A549 (cell line): ENCODE results near the gene SMIM10L2A. TPM values are rescaled to one million over a fixed set of nuclear protein-coding genes. Genes with fewer than 3 reads are reported as not detected.

Source experiments
- ATAC-seq, 2 experiments: fragments of 200-7000 bp in 1 of 2; fragments of >200 bp in 1 of 2; cut with Nextera tagmentation in 1 of 2; cut with Tn5 transposase in 1 of 2; 3 replicates each; pipeline versions ENCODE4 v1.8.0 to v1.9.1; 2018 to 2020; ENCODE audit warnings: mild to moderate bottlenecking in 1 of 2, moderate library complexity in 1 of 2
- CTCF ChIA-PET: fragments of 300-600 bp; sonication (Branson Sonifier 250); formaldehyde crosslinking; extraction: SDS; loops from one replicate; lab custom pipeline; 2021; ENCODE audit warnings: antibody characterized with exemption, inconsistent platforms; lab: Yijun Ruan, JAX
- POLR2A ChIA-PET: fragments of 350-600 bp; formaldehyde crosslinking; extraction: SDS; loops from one replicate; lab custom pipeline; 2021; ENCODE audit warnings: antibody characterized with exemption, inconsistent platforms; lab: Yijun Ruan, JAX
- DNase-seq, 2 experiments: peaks; one replicate each; pipeline versions ENCODE4 v3.0.0 to v3.0.0-alpha.2; 2011 to 2016; ENCODE audit warnings: low read depth in 1 of 2, low spot score in 1 of 2
- FAIRE-seq: peaks from 2 replicates; lab custom pipeline; 2011; peaks lifted over from hg19 to GRCh38; lab: Jason Lieb, UNC
- H3K27ac ChIP-seq, 2 experiments: fragments of >200 bp; sonication (Bioruptor Twin); formaldehyde crosslinking; 3 replicates each; pipeline ENCODE4 v1.5.1; 2016 to 2017
- H3K4me1 ChIP-seq: fragments of >200 bp; sonication (Bioruptor Twin); formaldehyde crosslinking; 3 replicates; pipeline ENCODE4 v1.6.1; 2016
- H3K4me2 ChIP-seq: fragments of >200 bp; sonication (Bioruptor Twin); formaldehyde crosslinking; 3 replicates; pipeline ENCODE4 v1.6.1; 2016
- H3K4me3 ChIP-seq: fragments of >200 bp; sonication (Bioruptor Twin); formaldehyde crosslinking; 3 replicates; pipeline ENCODE4 v1.5.1; 2016
- H3K9me3 ChIP-seq: fragments of >200 bp; sonication (Bioruptor Twin); formaldehyde crosslinking; 3 replicates; pipeline ENCODE4 v1.6.1; 2016
- CHD4 ChIP-seq: fragments of 200-600 bp; sonication (generic); IDR thresholded peaks from 2 replicates; pipeline ENCODE4 v1.6.1; 2016; ENCODE audit warnings: antibody characterized with exemption, mild to moderate bottlenecking, borderline replicate concordance
- EHF ChIP-seq: fragments of 250-450 bp; sonication (Bioruptor Pico); IDR thresholded peaks from 2 replicates; pipeline ENCODE4 v1.5.0; 2020; ENCODE audit warnings: mild to moderate bottlenecking
- EP300 ChIP-seq, 2 experiments: fragments of >200 bp; sonication (Bioruptor Twin); formaldehyde crosslinking; IDR thresholded peaks; 2 replicates in 1 of 2; 3 replicates in 1 of 2; pipeline ENCODE4 v1.6.1; 2016 to 2017
- FOSL2 ChIP-seq, 2 experiments: fragments of 450-650 bp in 1 of 2; fragments of >200 bp in 1 of 2; sonication (Bioruptor Twin) in 1 of 2; formaldehyde crosslinking; IDR thresholded peaks; 2 replicates each; pipeline versions ENCODE4 v1.5.0 to v1.6.1; 2016 to 2020; ENCODE audit warnings: mild to moderate bottlenecking in 1 of 2, moderate library complexity in 1 of 2
- HDAC2 ChIP-seq: fragments of 200-600 bp; sonication (generic); IDR thresholded peaks from 2 replicates; pipeline ENCODE4 v1.6.1; 2016
- HEYL ChIP-seq: fragments of 250-450 bp; sonication (Bioruptor Pico); IDR thresholded peaks from 2 replicates; pipeline ENCODE4 v1.8.0; 2021; ENCODE audit warnings: mild to moderate bottlenecking, moderate library complexity
- HOXB13 ChIP-seq: fragments of 250-450 bp; sonication (Bioruptor Pico); IDR thresholded peaks from 2 replicates; pipeline ENCODE4 v1.5.0; 2020; ENCODE audit warnings: low read depth, mild to moderate bottlenecking, moderate library complexity
- KDM5A ChIP-seq: fragments of 200-600 bp; sonication (generic); IDR thresholded peaks from 2 replicates; pipeline ENCODE4 v1.6.1; 2016; ENCODE audit warnings: antibody characterized with exemption, mild to moderate bottlenecking
- MAFK ChIP-seq: fragments of 450-650 bp; IDR thresholded peaks from 2 replicates; pipeline ENCODE4 v1.6.1; 2014; ENCODE audit not compliant: partially characterized antibody
- MAZ ChIP-seq: fragments of 150-350 bp; IDR thresholded peaks from 2 replicates; pipeline ENCODE4 v1.6.1; 2014; ENCODE audit warnings: antibody characterized with exemption, low read depth, low read length, borderline replicate concordance
- NFE2L2 ChIP-seq: fragments of 150-350 bp; conservative IDR thresholded peaks from 2 replicates; pipeline ENCODE4 v1.6.1; 2014; ENCODE audit warnings: low read length
- NPAS2 ChIP-seq: fragments of 250-450 bp; sonication (Bioruptor Pico); IDR thresholded peaks from 2 replicates; pipeline ENCODE4 v1.8.0; 2022; ENCODE audit warnings: mild to moderate bottlenecking, moderate library complexity, borderline replicate concordance
- NR3C1 ChIP-seq: fragments of >200 bp; sonication (Bioruptor Twin); formaldehyde crosslinking; IDR thresholded peaks from 3 replicates; pipeline ENCODE4 v1.6.1; 2017
- POLR2A ChIP-seq: IDR thresholded peaks from 2 replicates; pipeline ENCODE4 v1.6.1; 2012; ENCODE audit warnings: mild to moderate bottlenecking, low read length
- RAD21 ChIP-seq, 2 experiments: fragments of >200 bp in 1 of 2; sonication (Bioruptor Twin) in 1 of 2; formaldehyde crosslinking in 1 of 2; IDR thresholded peaks in 1 of 2; conservative IDR thresholded peaks in 1 of 2; 2 replicates in 1 of 2; 3 replicates in 1 of 2; pipeline ENCODE4 v1.6.1; 2012 to 2018; ENCODE audit warnings: inconsistent platforms in 1 of 2
- WGBS: methylation state at CpG from one replicate; pipeline ENCODE4 v1.1.6; 2017; ENCODE audit errors: missing lambda C conversion rate; 5-methylcytosine and 5-hydroxymethylcytosine counted together
- polyA plus RNA-seq, 4 experiments: library from polyadenylated mRNA; depleted of rRNA in 3 of 4; stranded (reverse); fragments of >200 nt; fragmentation: RNase III in 1 of 4; extraction: RNeasy Plus Mini Kit Qiagen cat#74134 plus additional on column Dnase treatment in 1 of 4; gene quantifications; 2 replicates in 3 of 4; 3 replicates in 1 of 4; pipeline ENCODE4 v1.2.3, GENCODE V29; 2011 to 2017
- TF ChIP-seq, protein P1 (sequence below): fragments of >200 bp; sonication (Bioruptor Twin); formaldehyde crosslinking; IDR thresholded peaks from 3 replicates; pipeline ENCODE4 v1.5.1; 2016
- TF ChIP-seq, protein P2 (sequence below): IDR thresholded peaks from 2 replicates; pipeline ENCODE4 v1.6.1; 2012; ENCODE audit warnings: low read depth, borderline replicate concordance
- TF ChIP-seq, protein P3 (sequence below): fragments of 200-600 bp; sonication (generic); IDR thresholded peaks from 2 replicates; pipeline ENCODE4 v1.6.1; 2016; ENCODE audit warnings: antibody characterized with exemption, mild to moderate bottlenecking, moderate library complexity
- TF ChIP-seq, protein P4 (sequence below): fragments of >200 bp; sonication (Bioruptor Twin); formaldehyde crosslinking; IDR thresholded peaks from 3 replicates; pipeline ENCODE4 v1.6.1; 2016

SMIM10L2A gene
- polyA plus RNA-seq, 2 of the 4 experiments (the other 2 are of a cell fraction) = 0.37 to 0.59 TPM

DNA sequence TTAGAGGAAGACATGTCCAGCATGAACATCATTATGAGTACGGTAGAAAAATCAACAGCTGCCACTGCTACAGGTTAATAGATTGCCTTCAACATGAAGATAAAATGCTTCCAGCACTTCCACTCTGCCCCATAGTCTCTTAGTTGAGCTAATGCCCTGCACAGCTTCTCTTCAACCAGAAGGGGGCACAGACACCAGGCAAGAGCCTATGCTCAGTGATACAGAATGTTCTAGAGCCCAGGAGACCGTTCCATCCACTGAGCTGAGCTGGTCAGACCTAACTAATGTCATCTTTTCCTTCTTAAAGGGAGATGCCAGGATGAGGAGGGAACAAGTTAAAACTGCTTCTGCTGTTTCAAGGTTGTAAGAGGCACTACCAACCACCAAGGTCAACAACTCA lies 42.2 kb downstream of the SMIM10L2A start:
- H3K4me1 ChIP-seq = no peaks in the 10 kb centered on the region
- ATAC-seq = peak; percentile 47 to 68; a peak in 3 of 6 replicates
- H3K4me3 ChIP-seq = no peak overlapping the region
- ChIA-PET CTCF (interaction anchor here (0.6 kb wide), 1 partner anchor 1537 kb away, joined by 3 read pairs; no protein-coding TSS in a partner anchor), POLR2A (no interaction called here)
- no peaks in the 10 kb centered on the region for H3K9me3 ChIP-seq
- no peak overlapping the region for H3K27ac ChIP-seq
- no peak overlapping the region for H3K4me2 ChIP-seq
- DNase-seq = peak in 1 of 2 experiments; percentile 6
- 27% methylated on average over 2 of the region's 2 CpGs for WGBS
- TF ChIP-seq RAD21 (conservative IDR thresholded peaks at IDR 0.05 in 1 of 2, IDR thresholded peaks at IDR 0.05 in 1 of 2) = 0 out of 5 replicates have a peak, but pooled peaks of 1 of the 2 experiments have one; percentile 4
- TF ChIP-seq, protein P1, sequence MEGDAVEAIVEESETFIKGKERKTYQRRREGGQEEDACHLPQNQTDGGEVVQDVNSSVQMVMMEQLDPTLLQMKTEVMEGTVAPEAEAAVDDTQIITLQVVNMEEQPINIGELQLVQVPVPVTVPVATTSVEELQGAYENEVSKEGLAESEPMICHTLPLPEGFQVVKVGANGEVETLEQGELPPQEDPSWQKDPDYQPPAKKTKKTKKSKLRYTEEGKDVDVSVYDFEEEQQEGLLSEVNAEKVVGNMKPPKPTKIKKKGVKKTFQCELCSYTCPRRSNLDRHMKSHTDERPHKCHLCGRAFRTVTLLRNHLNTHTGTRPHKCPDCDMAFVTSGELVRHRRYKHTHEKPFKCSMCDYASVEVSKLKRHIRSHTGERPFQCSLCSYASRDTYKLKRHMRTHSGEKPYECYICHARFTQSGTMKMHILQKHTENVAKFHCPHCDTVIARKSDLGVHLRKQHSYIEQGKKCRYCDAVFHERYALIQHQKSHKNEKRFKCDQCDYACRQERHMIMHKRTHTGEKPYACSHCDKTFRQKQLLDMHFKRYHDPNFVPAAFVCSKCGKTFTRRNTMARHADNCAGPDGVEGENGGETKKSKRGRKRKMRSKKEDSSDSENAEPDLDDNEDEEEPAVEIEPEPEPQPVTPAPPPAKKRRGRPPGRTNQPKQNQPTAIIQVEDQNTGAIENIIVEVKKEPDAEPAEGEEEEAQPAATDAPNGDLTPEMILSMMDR = no peak
- no peak for FAIRE-seq

DNA sequence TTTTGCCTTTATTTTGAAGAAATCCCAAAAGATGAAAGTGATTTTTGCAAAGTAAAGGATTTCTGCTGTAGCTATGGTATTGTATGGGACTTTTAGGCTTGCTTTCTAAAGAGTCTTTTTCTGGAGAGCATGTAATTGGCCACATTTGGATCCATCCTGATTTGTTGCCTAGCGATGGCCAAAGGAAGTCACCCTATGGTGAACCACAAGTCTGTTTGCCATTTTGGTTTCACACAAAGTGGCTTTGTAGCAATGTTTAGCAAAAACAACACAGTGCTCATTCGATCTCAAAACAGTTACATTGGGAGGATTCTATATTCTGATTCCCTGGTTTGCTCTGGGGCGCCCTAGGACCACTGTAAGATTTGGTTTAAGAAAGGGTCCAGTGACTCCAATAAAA lies 54.6 kb downstream of the SMIM10L2A start:
- ChIA-PET POLR2A (no interaction called here), CTCF (interaction anchor here (1.0 kb wide), 1 partner anchor 10 kb away, joined by 4 read pairs; no protein-coding TSS in a partner anchor)
- FAIRE-seq = peak; percentile 39
- no peak overlapping the region for H3K4me2 ChIP-seq
- H3K27ac ChIP-seq = no peak overlapping the region
- no peaks in the 10 kb centered on the region for H3K9me3 ChIP-seq
- no peak for DNase-seq
- no peak for ATAC-seq
- H3K4me1 ChIP-seq = no peaks in the 10 kb centered on the region
- 24% methylated on average over 3 of the region's 3 CpGs for WGBS
- no peak overlapping the region for H3K4me3 ChIP-seq
- TF ChIP-seq EP300 (IDR thresholded peaks at IDR 0.05) (no peak), MAFK (no peak), MAZ (no peak), NR3C1 (no peak), CHD4 (no peak), FOSL2 (IDR thresholded peaks at IDR 0.05) (no peak), FOSL2 (CRISPR knock-in tag; IDR thresholded peaks at IDR 0.05) (no peak), NFE2L2 (no peak), HEYL (no peak), KDM5A (no peak), HOXB13 (no peak), EHF (CRISPR knock-in tag) (no peak), POLR2A (no peak), HDAC2 (no peak), NPAS2 (no peak)
- TF ChIP-seq, protein P2, sequence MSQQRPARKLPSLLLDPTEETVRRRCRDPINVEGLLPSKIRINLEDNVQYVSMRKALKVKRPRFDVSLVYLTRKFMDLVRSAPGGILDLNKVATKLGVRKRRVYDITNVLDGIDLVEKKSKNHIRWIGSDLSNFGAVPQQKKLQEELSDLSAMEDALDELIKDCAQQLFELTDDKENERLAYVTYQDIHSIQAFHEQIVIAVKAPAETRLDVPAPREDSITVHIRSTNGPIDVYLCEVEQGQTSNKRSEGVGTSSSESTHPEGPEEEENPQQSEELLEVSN = no peak
- TF ChIP-seq, protein P3, sequence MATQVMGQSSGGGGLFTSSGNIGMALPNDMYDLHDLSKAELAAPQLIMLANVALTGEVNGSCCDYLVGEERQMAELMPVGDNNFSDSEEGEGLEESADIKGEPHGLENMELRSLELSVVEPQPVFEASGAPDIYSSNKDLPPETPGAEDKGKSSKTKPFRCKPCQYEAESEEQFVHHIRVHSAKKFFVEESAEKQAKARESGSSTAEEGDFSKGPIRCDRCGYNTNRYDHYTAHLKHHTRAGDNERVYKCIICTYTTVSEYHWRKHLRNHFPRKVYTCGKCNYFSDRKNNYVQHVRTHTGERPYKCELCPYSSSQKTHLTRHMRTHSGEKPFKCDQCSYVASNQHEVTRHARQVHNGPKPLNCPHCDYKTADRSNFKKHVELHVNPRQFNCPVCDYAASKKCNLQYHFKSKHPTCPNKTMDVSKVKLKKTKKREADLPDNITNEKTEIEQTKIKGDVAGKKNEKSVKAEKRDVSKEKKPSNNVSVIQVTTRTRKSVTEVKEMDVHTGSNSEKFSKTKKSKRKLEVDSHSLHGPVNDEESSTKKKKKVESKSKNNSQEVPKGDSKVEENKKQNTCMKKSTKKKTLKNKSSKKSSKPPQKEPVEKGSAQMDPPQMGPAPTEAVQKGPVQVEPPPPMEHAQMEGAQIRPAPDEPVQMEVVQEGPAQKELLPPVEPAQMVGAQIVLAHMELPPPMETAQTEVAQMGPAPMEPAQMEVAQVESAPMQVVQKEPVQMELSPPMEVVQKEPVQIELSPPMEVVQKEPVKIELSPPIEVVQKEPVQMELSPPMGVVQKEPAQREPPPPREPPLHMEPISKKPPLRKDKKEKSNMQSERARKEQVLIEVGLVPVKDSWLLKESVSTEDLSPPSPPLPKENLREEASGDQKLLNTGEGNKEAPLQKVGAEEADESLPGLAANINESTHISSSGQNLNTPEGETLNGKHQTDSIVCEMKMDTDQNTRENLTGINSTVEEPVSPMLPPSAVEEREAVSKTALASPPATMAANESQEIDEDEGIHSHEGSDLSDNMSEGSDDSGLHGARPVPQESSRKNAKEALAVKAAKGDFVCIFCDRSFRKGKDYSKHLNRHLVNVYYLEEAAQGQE = no peak
- TF ChIP-seq, protein P4, sequence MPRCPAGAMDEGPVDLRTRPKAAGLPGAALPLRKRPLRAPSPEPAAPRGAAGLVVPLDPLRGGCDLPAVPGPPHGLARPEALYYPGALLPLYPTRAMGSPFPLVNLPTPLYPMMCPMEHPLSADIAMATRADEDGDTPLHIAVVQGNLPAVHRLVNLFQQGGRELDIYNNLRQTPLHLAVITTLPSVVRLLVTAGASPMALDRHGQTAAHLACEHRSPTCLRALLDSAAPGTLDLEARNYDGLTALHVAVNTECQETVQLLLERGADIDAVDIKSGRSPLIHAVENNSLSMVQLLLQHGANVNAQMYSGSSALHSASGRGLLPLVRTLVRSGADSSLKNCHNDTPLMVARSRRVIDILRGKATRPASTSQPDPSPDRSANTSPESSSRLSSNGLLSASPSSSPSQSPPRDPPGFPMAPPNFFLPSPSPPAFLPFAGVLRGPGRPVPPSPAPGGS = no peak
- TF ChIP-seq, protein P1 = no peak
